ENCODE data around the gene TAF5. TPM values are rescaled to one million over a fixed set of nuclear protein-coding genes. Genes with fewer than 3 reads are reported as not detected.
"Not testable (repeated sequence)": the region's sequence is repeated elsewhere in the genome, so short reads cannot be mapped to it uniquely, and the experiment has no call there.

TAF5 gene
- total and polyA plus RNA-seq, 5 donors from 2014 or later, result 3.2 to 9.4 (median 3.8) TPM

DNA sequence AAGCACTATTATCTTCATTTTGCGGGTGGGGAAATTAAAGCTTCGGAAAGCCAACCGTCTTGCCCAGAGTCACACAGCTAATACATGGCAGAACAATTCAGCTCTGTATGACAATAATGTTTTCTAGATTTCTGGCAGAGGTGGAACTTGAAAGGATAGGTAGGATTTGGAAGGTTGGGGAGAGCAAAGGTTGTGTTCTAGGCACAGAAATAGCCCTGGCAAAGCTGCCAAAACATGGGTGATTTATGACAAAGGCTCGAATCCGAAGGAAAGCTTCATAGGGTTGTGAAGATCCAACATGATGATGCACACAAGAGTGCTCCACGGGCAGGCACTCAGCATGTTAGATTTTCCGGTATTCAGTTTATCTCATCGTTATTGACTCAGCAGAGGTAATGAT, 47.8 kb downstream of the TAF5 start:
- H3K4me1 ChIP-seq (ENCODE audit: control insufficient read depth, insufficient read depth, low read length, poor library complexity, severe bottlenecking), result no peaks in the 10 kb centered on the region
- Mint-ChIP-seq H3K27ac (peak overlapping the region in 1 of 3 donors; percentile 13), H3K36me3 (peaks cover 68% of the 10 kb centered on the region), H3K9me3 (no peaks in the 10 kb centered on the region), H3K4me1 (peaks cover 0 to 6% (median 1%) of the 10 kb centered on the region in 4 donors), H3K4me3 (no peak overlapping the region), H3K27me3 (no peaks in the 10 kb centered on the region)
- no peaks in the 10 kb centered on the region for H3K9me3 ChIP-seq (ENCODE audit: control insufficient read depth in 2 of 2, low read length in 2 of 2)
- peaks cover 91% of the 10 kb centered on the region for H3K36me3 ChIP-seq (ENCODE audit: control insufficient read depth, insufficient read depth, low read length)
- DNase-seq, result no peak
- no peak for ATAC-seq (ENCODE audit: low read depth in 2 of 2)
- H3K27ac ChIP-seq (ENCODE audit: insufficient read depth, low read length, poor library complexity, severe bottlenecking), result no peak overlapping the region
- no peaks in the 10 kb centered on the region for H3K27me3 ChIP-seq (ENCODE audit: control insufficient read depth, insufficient read depth, low read length)
- no peak overlapping the region for H3K4me3 ChIP-seq (ENCODE audit: low read depth, low read length)

DNA sequence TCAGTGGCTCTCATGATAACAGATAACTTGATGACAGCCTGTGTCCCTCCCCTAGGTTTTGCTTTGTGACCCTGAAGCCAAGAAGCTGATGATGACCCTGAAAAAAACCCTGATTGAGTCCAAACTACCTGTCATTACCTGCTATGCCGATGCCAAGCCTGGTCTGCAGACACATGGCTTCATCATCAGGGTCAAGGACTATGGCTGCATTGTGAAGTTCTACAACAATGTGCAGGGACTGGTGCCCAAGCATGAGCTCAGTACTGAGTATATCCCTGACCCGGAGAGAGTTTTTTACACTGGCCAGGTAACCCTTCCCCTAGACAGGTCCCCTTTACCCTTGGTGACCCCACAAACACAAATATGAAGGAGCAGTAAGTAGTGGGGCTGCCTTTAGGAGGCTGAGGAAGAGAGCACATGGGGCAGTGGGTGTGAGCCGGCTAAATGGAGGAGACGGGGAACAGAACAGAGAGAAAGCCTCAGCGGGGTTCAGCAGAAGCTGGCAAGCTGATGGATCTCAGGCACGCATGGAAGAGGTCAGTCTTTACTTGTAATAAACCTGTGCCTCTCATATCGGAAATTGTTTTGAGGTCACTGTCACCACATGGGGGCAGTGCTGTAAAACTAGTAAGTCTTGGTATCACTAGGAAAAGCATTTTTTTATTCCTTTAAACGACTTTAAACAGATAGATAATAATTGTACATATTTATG, 48.8 kb downstream of the TAF5 start:
- Histone ChIP-seq H3K9me3 (ENCODE audit: control insufficient read depth in 2 of 2, low read length in 2 of 2) (no peaks in the 10 kb centered on the region), H3K27me3 (ENCODE audit: control insufficient read depth, insufficient read depth, low read length) (no peaks in the 10 kb centered on the region), H3K4me1 (ENCODE audit: control insufficient read depth, insufficient read depth, low read length, poor library complexity, severe bottlenecking) (no peaks in the 10 kb centered on the region), H3K4me3 (ENCODE audit: low read depth, low read length) (no peak overlapping the region), H3K36me3 (ENCODE audit: control insufficient read depth, insufficient read depth, low read length) (peaks cover 92% of the 10 kb centered on the region), H3K27ac (ENCODE audit: insufficient read depth, low read length, poor library complexity, severe bottlenecking) (no peak overlapping the region)
- Mint-ChIP-seq H3K4me3 (no peak overlapping the region), H3K4me1 (peaks cover 0 to 6% (median 1%) of the 10 kb centered on the region in 4 donors), H3K9me3 (no peaks in the 10 kb centered on the region), H3K27ac (peak overlapping the region in 2 of 3 donors; percentile 4 to 18), H3K36me3 (peaks cover 69% of the 10 kb centered on the region), H3K27me3 (no peaks in the 10 kb centered on the region)
- DNase-seq (peak; percentile 46 to 82 (median 67)), ATAC-seq (ENCODE audit: low read depth in 2 of 2) (peak in 1 of 2 donors; percentile 46)

DNA sequence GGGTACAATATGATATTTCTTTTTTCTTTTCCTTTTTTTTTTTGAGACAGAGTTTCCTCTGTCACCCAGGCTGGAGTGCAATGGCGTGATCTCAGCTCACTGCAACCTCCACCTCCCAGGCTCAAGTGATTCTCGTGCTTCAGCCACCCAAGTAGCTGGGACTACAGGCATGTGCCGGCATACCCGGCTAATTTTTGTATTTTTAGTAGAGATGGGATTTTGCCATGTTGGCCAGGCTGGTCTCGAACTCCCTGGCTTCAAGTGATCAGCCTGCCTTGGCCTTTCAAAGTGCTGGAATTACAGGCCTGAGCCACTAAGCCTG, 49.3 kb downstream of the TAF5 start:
- peaks cover 68% of the 10 kb centered on the region for H3K36me3 Mint-ChIP-seq
- H3K9me3 Mint-ChIP-seq; H3K4me3 ChIP-seq (ENCODE audit: low read depth, low read length); ATAC-seq (ENCODE audit: low read depth in 2 of 2); H3K9me3 ChIP-seq (ENCODE audit: control insufficient read depth in 2 of 2, low read length in 2 of 2); H3K27me3 ChIP-seq (ENCODE audit: control insufficient read depth, insufficient read depth, low read length); H3K27me3 Mint-ChIP-seq; H3K4me1 ChIP-seq (ENCODE audit: control insufficient read depth, insufficient read depth, low read length, poor library complexity, severe bottlenecking); H3K4me1 Mint-ChIP-seq; DNase-seq; H3K27ac ChIP-seq (ENCODE audit: insufficient read depth, low read length, poor library complexity, severe bottlenecking); H3K4me3 Mint-ChIP-seq: not testable (repeated sequence)
- H3K27ac Mint-ChIP-seq, result peak overlapping the region in 1 of 3 donors; percentile 18
- H3K36me3 ChIP-seq (ENCODE audit: control insufficient read depth, insufficient read depth, low read length), result peaks cover 87% of the 10 kb centered on the region

DNA sequence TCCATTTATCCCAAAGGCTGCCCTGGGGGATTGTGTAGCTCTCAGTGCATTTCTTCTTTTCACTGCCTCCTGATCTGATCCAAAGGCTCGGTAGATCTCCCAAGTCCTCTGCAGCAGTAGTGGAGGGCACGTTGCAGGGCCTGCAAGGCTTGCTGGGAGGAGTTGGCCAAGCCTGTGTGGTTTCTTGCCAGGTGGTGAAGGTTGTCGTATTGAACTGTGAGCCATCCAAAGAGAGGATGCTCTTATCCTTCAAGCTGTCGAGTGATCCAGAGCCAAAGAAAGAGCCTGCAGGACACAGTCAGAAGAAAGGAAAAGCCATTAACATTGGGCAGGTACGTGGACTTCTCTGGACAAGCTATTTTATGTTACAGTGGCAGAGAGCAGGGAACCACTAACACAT, 49.8 kb downstream of the TAF5 start:
- H3K4me3 ChIP-seq (ENCODE audit: low read depth, low read length), result no peak overlapping the region
- peaks cover 70% of the 10 kb centered on the region for H3K36me3 Mint-ChIP-seq
- H3K27me3 ChIP-seq (ENCODE audit: control insufficient read depth, insufficient read depth, low read length), result no peaks in the 10 kb centered on the region
- H3K27ac ChIP-seq (ENCODE audit: insufficient read depth, low read length, poor library complexity, severe bottlenecking), result no peak overlapping the region
- H3K4me1 ChIP-seq (ENCODE audit: control insufficient read depth, insufficient read depth, low read length, poor library complexity, severe bottlenecking), result no peaks in the 10 kb centered on the region
- no peak overlapping the region for H3K4me3 Mint-ChIP-seq
- H3K9me3 Mint-ChIP-seq, result no peaks in the 10 kb centered on the region
- no peaks in the 10 kb centered on the region for H3K27me3 Mint-ChIP-seq
- ATAC-seq (ENCODE audit: low read depth in 2 of 2) (no peak), DNase-seq (no peak)
- peaks cover 87% of the 10 kb centered on the region for H3K36me3 ChIP-seq (ENCODE audit: control insufficient read depth, insufficient read depth, low read length)
- H3K9me3 ChIP-seq (ENCODE audit: control insufficient read depth in 2 of 2, low read length in 2 of 2), result no peaks in the 10 kb centered on the region
- H3K4me1 Mint-ChIP-seq, result peaks cover 0 to 6% (median 1%) of the 10 kb centered on the region in 4 donors
- peak overlapping the region in 1 of 3 donors; percentile 69 for H3K27ac Mint-ChIP-seq

DNA sequence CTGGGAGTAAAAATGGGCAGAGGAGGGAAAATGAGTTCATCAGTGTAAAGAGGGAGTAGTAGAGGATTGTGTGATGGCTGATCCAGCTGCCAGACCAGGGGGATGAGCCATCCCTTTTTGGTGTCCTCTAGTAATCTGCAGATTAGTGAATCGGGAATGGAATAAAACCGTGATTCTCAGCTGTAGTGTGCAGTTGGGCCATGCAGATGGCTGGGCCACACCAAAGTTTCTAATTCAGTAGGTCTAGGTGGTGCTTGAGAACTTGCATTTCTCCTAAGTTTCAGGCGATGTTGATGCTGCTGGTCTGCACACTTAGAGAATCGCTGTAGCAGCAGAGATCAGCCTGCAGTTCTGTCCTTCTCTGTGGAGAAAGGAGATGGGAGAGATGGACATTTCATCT, 51.3 kb downstream of the TAF5 start:
- H3K27me3 ChIP-seq (ENCODE audit: control insufficient read depth, insufficient read depth, low read length), result no peaks in the 10 kb centered on the region
- no peak overlapping the region for H3K27ac Mint-ChIP-seq
- H3K4me1 Mint-ChIP-seq, result peaks cover 0 to 6% (median 2%) of the 10 kb centered on the region in 4 donors

DNA sequence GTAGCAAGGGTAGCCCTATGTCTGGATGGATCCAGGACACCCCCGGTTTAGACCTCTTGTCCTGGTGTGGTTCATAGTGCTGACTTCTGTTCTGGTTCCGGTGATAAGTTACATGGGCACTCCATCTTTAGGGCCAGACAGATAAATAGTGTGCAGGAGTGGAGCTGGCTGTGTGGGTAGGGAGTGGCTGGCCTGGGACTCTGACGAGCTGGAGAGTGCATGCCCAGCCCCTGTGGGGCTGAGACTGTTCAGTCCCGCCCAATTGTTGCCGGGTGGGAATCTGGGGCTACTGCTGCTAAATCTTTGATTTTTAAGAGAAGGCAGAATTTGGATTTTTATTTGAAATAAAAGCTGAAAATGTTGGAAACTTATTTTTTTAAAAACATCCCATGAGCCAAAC, 56.0 kb downstream of the TAF5 start:
- H3K9me3 ChIP-seq (ENCODE audit: control insufficient read depth in 2 of 2, low read length in 2 of 2), result no peaks in the 10 kb centered on the region

More for the DNA sequence above, 51.3 kb downstream of the TAF5 start:
- Histone ChIP-seq H3K36me3 (ENCODE audit: control insufficient read depth, insufficient read depth, low read length) (peaks cover 87% of the 10 kb centered on the region), H3K27ac (ENCODE audit: insufficient read depth, low read length, poor library complexity, severe bottlenecking) (no peak overlapping the region), H3K4me1 (ENCODE audit: control insufficient read depth, insufficient read depth, low read length, poor library complexity, severe bottlenecking) (no peaks in the 10 kb centered on the region), H3K4me3 (ENCODE audit: low read depth, low read length) (no peak overlapping the region), H3K9me3 (ENCODE audit: control insufficient read depth in 2 of 2, low read length in 2 of 2) (no peaks in the 10 kb centered on the region)
- H3K27me3 Mint-ChIP-seq, result no peaks in the 10 kb centered on the region
- H3K9me3 Mint-ChIP-seq, result no peaks in the 10 kb centered on the region
- ATAC-seq (ENCODE audit: low read depth in 2 of 2), result no peak
- no peak for DNase-seq
- H3K4me3 Mint-ChIP-seq, result no peak overlapping the region
- H3K36me3 Mint-ChIP-seq, result peaks cover 73% of the 10 kb centered on the region

DNA sequence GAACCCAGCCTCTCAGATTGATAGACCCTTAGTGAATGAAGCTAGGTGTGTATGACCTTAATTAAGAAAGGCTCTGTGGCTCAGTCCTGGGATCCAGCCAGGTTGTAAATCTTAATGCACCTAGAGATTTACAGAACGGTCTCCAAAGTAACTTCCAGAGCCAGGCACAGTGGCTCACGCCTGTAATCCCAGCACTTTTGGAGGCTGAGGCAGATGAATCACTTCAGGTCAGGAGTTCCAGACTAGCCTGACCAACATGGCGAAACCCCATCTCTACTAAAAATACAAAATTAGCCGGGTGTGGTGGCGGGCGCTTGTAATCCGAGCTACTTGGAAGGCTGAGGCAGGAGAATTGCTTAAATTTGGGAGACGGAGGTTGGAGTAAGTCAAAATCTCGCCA, 60.1 kb downstream of the TAF5 start:
- H3K27me3 Mint-ChIP-seq, result no peaks in the 10 kb centered on the region
- H3K4me1 Mint-ChIP-seq, result peaks cover 0 to 26% (median 15%) of the 10 kb centered on the region in 4 donors
- peaks cover 55% of the 10 kb centered on the region for H3K36me3 Mint-ChIP-seq
- Histone ChIP-seq H3K27me3 (ENCODE audit: control insufficient read depth, insufficient read depth, low read length) (no peaks in the 10 kb centered on the region), H3K36me3 (ENCODE audit: control insufficient read depth, insufficient read depth, low read length) (peaks cover 51% of the 10 kb centered on the region), H3K27ac (ENCODE audit: insufficient read depth, low read length, poor library complexity, severe bottlenecking) (no peak overlapping the region), H3K4me3 (ENCODE audit: low read depth, low read length) (no peak overlapping the region), H3K9me3 (ENCODE audit: control insufficient read depth in 2 of 2, low read length in 2 of 2) (no peaks in the 10 kb centered on the region), H3K4me1 (ENCODE audit: control insufficient read depth, insufficient read depth, low read length, poor library complexity, severe bottlenecking) (peaks cover 4% of the 10 kb centered on the region)
- H3K4me3 Mint-ChIP-seq, result no peak overlapping the region
- ATAC-seq (ENCODE audit: low read depth in 2 of 2), result no peak
- no peak for DNase-seq
- no peak overlapping the region for H3K27ac Mint-ChIP-seq
- no peaks in the 10 kb centered on the region for H3K9me3 Mint-ChIP-seq

More for the DNA sequence above, 56.0 kb downstream of the TAF5 start:
- Mint-ChIP-seq H3K27ac (peak overlapping the region in 1 of 3 donors; percentile 66), H3K9me3 (no peaks in the 10 kb centered on the region), H3K4me1 (peaks cover 0 to 10% (median 8%) of the 10 kb centered on the region in 4 donors), H3K36me3 (peaks cover 62% of the 10 kb centered on the region), H3K4me3 (no peak overlapping the region), H3K27me3 (no peaks in the 10 kb centered on the region)
- no peak overlapping the region for H3K4me3 ChIP-seq (ENCODE audit: low read depth, low read length)
- H3K4me1 ChIP-seq (ENCODE audit: control insufficient read depth, insufficient read depth, low read length, poor library complexity, severe bottlenecking), result no peaks in the 10 kb centered on the region
- H3K27ac ChIP-seq (ENCODE audit: insufficient read depth, low read length, poor library complexity, severe bottlenecking), result no peak overlapping the region
- ATAC-seq (ENCODE audit: low read depth in 2 of 2), result no peak
- H3K36me3 ChIP-seq (ENCODE audit: control insufficient read depth, insufficient read depth, low read length), result peaks cover 80% of the 10 kb centered on the region
- DNase-seq, result no peak
- H3K27me3 ChIP-seq (ENCODE audit: control insufficient read depth, insufficient read depth, low read length), result no peaks in the 10 kb centered on the region
